Measurements from ENCODE around the gene CLK4.

Gene CLK4

GRCh38 chr5:178554311-178554710 lies 72.5 kb downstream of the CLK4 start:
- TF ChIP-seq CTCF (IDR thresholded peaks at IDR 0.05; ENCODE audit: extremely low read depth, insufficient read depth, missing control alignments), result no peak
- no peak for DNase-seq (ENCODE audit: low spot score)
- in situ Hi-C loops (cut with MboI; ENCODE audit: low pct_unique_long_range_greater_than_20kb, low sequenced_read_pairs, unreplicated experiment), result loop anchor here (10.0 kb wide), 1 partner anchor 270 kb away; no protein-coding TSS in a partner anchor

GRCh38 chr5:178553517-178553916 lies 73.3 kb downstream of the CLK4 start:
- TF ChIP-seq CTCF (IDR thresholded peaks at IDR 0.05; ENCODE audit: extremely low read depth, insufficient read depth, missing control alignments), result no peak
- DNase-seq (ENCODE audit: low spot score), result no peak
- in situ Hi-C loops (cut with MboI; ENCODE audit: low pct_unique_long_range_greater_than_20kb, low sequenced_read_pairs, unreplicated experiment), result loop anchor here (10.0 kb wide), 1 partner anchor 269 kb away; no protein-coding TSS in a partner anchor

All from GM13977 (cell line).